ENCODE results near the gene THNSL1. TPM values are rescaled to one million over a fixed set of nuclear protein-coding genes. Genes with fewer than 3 reads are reported as not detected.

Gene THNSL1
- total RNA-seq, 6 experiments from 2014 or later, result 4.9 to 13.6 (median 7.6) TPM

- intact Hi-C loops (cut with DNase I), result no loop called here
Measured at GRCh38 chr10:24971374-24971773, 45.0 kb upstream of the THNSL1 start.

DNA sequence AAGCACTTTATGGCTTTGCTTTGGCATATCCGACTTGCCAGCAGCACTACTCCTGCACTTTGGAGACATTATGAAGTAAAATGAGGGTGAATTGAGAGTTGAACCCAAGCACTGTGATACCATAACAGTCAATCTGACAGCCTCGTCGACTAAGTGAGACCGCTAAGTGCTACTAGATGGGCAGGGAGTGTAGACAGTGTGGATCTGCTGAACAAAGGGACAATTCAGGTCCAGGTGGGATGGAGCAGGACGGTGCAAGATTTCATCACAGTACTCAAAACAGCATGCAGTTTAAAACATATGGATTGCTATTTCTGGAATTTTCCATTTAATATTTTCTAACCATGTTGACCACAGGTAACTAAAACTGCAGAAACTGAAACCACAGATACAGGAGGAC is 43.2 kb upstream of the THNSL1 start:
- intact Hi-C loops (cut with DNase I), result no loop called here

More at GRCh38 chr10:24971374-24971773, 45.0 kb upstream of the THNSL1 start:
- Histone ChIP-seq H3K9me3 (no peaks in the 10 kb centered on the region), H3K4me3 (no peak overlapping the region), H3K4me1 (peaks cover 0 to 6% (median 0%) of the 10 kb centered on the region in 4 donors), H3K36me3 (no peaks in the 10 kb centered on the region), H3K27me3 (no peaks in the 10 kb centered on the region), H3K27ac (no peak overlapping the region)
- ATAC-seq (no peak), DNase-seq (no peak)
- TF ChIP-seq CTCF (IDR thresholded peaks at IDR 0.05), result no peak
- no peak for TF ChIP-seq POLR2A (IDR thresholded peaks at IDR 0.05)

DNA sequence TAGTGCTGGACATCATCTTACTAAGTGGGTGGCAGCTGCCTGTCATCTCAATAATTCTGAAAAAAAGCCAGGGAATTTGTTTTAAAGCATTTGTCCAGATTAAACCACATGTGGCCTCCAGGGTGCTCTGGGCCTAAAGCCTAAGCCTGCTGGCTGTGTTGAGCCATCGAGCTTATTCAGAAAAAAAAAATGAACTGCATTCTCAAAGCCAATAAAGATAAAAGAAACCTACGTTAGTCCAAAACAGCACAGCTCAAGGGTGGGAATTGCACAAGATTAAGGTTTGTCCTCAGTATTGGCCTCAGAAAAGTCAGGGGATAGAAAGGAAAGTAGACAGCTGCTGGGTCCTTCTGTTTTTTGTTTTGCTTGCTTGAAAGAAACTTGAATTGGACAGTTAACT is 41.4 kb upstream of the THNSL1 start:
- Histone ChIP-seq H3K36me3 (no peaks in the 10 kb centered on the region), H3K27me3 (no peaks in the 10 kb centered on the region), H3K4me1 (peaks cover 0 to 6% (median 0%) of the 10 kb centered on the region in 4 donors), H3K9me3 (no peaks in the 10 kb centered on the region), H3K4me3 (no peak overlapping the region), H3K27ac (no peak overlapping the region)
- DNase-seq (peak in 1 of 3 donors; percentile 27), ATAC-seq (peak; percentile 57 to 87 (median 72))
- WGBS (ENCODE audit: insufficient coverage, low coverage, low lambda C conversion rate, missing lambda C conversion rate), result 38% methylated on average over 2 of the region's 2 CpGs
- TF ChIP-seq CTCF (IDR thresholded peaks at IDR 0.05) (no peak), POLR2A (IDR thresholded peaks at IDR 0.05) (no peak)
- intact Hi-C loops (cut with DNase I), result no loop called here

More for the DNA sequence above, 43.2 kb upstream of the THNSL1 start:
- 88% methylated on average over 5 of the region's 5 CpGs for WGBS (ENCODE audit: insufficient coverage, low coverage, low lambda C conversion rate, missing lambda C conversion rate)
- Histone ChIP-seq H3K36me3 (no peaks in the 10 kb centered on the region), H3K4me3 (no peak overlapping the region), H3K27ac (no peak overlapping the region), H3K9me3 (no peaks in the 10 kb centered on the region), H3K27me3 (no peaks in the 10 kb centered on the region), H3K4me1 (peaks cover 0 to 6% (median 0%) of the 10 kb centered on the region in 4 donors)
- TF ChIP-seq CTCF (IDR thresholded peaks at IDR 0.05) (no peak), POLR2A (IDR thresholded peaks at IDR 0.05) (no peak)
- no peak for ATAC-seq
- no peak for DNase-seq

DNA sequence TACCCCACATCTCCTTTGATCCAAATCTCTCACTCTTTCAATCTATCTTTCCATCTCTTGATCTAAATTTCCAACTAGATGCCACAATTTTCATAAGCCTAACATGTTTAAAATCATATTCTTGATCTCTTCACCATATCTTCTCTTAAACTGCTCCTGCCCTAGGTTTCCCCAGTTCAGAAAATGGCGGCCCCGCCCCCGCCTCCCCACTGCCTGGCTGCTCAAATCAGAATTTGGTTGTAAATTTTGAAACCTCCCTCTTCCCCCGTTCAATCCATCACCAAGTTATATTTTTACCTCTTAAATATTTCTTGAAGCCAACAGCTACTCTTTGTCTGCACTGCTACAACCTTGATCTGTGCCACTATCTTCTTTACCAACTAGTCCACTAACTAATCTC is 36.7 kb upstream of the THNSL1 start:
- Histone ChIP-seq H3K27ac (no peak overlapping the region), H3K36me3 (no peaks in the 10 kb centered on the region), H3K4me1 (peaks cover 0 to 2% (median 0%) of the 10 kb centered on the region in 4 donors), H3K9me3 (no peaks in the 10 kb centered on the region), H3K27me3 (no peaks in the 10 kb centered on the region), H3K4me3 (no peak overlapping the region)
- DNase-seq, result no peak
- no peak for TF ChIP-seq POLR2A (IDR thresholded peaks at IDR 0.05)
- TF ChIP-seq CTCF (IDR thresholded peaks at IDR 0.05), result no peak
- intact Hi-C loops (cut with DNase I), result no loop called here
- WGBS (ENCODE audit: insufficient coverage, low coverage, low lambda C conversion rate, missing lambda C conversion rate), result 93% methylated on average over 4 of the region's 4 CpGs
- no peak for ATAC-seq

DNA sequence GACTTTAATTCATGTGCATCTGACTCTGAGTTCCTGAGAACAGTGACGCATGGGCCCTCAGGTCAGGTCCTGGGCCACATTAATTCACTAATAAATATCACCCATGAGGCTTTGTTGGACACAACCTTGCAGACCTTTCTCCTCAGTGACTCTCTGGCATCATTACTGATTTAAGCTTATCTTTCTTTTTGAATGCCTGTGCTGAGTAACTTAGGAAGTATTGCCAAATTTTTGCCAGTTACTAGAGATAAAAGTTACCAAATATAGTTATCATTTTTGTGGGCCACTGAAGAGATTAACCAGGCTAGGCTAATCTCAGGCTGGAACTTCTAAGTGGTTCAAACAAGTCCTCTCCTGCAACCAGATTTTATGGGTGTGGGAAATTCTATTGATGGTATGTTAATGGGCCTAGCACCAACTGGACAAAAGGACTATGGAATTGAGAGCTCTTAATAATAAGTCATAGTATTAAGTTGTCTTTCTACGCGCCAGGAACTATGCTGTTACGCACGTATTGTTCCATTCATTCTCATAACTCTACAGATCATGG is 35.2 kb upstream of the THNSL1 start:
- no peak for TF ChIP-seq CTCF (IDR thresholded peaks at IDR 0.05)
- TF ChIP-seq POLR2A (IDR thresholded peaks at IDR 0.05), result no peak
- WGBS (ENCODE audit: insufficient coverage, low coverage, low lambda C conversion rate, missing lambda C conversion rate), result 90% methylated on average over 5 of the region's 5 CpGs
- Histone ChIP-seq H3K4me3 (no peak overlapping the region), H3K4me1 (no peaks in the 10 kb centered on the region), H3K9me3 (no peaks in the 10 kb centered on the region), H3K27me3 (no peaks in the 10 kb centered on the region), H3K36me3 (no peaks in the 10 kb centered on the region), H3K27ac (no peak overlapping the region)
- intact Hi-C loops (cut with DNase I), result no loop called here
- ATAC-seq (no peak), DNase-seq (no peak)
